Astrocyte of the spinal cord (primary cell): ENCODE results near the gene CA5A.
A peak's percentile ranks its signal among the peaks of the same experiment; 100 is the strongest.
"Not testable (repeated sequence)": the region's sequence is repeated elsewhere in the genome, so short reads cannot be mapped to it uniquely, and the experiment has no call there.

Experiments
- DNase-seq: peaks from one replicate; pipeline ENCODE4 v3.0.0; 2011; ENCODE audit warnings: low read depth, low spot score
- H3K4me3 ChIP-seq: 2 replicates; pipeline ENCODE4 v1.5.1; 2011; ENCODE audit warnings: low read depth, mild to moderate bottlenecking, low read length, moderate library complexity
- in situ Hi-C: cut with HindIII; loops from 2 replicates; pipeline ENCODE4 v1.10.0; 2017; ENCODE audit warnings: low sequenced_read_pairs
- TF ChIP-seq, protein P1 (sequence below): IDR thresholded peaks from 2 replicates; pipeline ENCODE4 v1.5.1; 2012; ENCODE audit warnings: low read depth, mild to moderate bottlenecking, low read length, inconsistent platforms

Gene CA5A

DNA sequence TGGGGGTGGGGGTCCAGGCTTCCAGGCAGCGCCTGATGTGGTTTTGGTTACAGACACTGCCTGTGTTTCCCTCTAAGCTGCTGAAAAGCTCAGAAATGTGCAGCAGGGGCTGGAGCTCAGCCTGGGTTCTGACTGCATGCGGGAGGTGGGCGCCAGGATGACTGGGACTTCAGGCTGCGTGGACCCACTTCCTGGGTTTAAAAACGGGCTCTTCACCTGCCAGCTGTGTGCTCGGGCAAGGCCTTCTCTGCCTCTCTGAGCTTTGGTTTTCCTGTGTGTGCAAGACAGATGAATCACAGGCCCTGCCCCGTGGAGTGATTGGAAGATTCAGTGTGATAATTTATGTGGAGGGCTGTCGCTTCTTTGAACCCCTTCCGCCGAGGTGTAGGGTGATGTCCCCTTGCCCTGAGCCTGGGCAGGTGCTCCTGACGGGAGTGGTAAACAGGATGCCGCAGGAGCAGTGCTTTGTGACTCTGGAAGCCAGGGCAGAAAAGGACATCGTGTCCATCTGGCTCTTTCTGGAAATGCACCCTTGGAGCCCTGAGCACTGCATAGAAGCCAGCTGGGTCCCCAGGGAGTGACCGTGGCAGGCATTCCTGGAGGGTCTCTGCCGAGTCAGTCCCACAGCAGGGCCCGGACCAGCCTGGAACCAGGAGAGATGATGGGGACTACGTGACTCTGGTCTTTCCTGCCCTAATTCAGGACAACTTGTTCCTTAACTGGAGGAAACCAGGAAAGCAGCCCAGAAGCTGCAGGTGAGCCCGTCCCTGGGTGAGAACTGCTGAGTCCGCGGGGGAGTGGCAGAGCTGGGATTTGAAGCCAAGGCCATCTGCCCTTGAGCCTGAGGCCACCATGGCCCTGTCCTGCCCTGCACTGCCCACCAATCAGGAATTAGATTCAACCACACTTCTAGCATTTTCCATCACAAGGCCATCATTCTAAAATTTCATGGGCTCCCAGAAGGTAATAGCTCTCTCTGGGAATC lies 38.5 kb downstream of the CA5A start:
- TF ChIP-seq, protein P1, sequence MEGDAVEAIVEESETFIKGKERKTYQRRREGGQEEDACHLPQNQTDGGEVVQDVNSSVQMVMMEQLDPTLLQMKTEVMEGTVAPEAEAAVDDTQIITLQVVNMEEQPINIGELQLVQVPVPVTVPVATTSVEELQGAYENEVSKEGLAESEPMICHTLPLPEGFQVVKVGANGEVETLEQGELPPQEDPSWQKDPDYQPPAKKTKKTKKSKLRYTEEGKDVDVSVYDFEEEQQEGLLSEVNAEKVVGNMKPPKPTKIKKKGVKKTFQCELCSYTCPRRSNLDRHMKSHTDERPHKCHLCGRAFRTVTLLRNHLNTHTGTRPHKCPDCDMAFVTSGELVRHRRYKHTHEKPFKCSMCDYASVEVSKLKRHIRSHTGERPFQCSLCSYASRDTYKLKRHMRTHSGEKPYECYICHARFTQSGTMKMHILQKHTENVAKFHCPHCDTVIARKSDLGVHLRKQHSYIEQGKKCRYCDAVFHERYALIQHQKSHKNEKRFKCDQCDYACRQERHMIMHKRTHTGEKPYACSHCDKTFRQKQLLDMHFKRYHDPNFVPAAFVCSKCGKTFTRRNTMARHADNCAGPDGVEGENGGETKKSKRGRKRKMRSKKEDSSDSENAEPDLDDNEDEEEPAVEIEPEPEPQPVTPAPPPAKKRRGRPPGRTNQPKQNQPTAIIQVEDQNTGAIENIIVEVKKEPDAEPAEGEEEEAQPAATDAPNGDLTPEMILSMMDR: no peak

DNA sequence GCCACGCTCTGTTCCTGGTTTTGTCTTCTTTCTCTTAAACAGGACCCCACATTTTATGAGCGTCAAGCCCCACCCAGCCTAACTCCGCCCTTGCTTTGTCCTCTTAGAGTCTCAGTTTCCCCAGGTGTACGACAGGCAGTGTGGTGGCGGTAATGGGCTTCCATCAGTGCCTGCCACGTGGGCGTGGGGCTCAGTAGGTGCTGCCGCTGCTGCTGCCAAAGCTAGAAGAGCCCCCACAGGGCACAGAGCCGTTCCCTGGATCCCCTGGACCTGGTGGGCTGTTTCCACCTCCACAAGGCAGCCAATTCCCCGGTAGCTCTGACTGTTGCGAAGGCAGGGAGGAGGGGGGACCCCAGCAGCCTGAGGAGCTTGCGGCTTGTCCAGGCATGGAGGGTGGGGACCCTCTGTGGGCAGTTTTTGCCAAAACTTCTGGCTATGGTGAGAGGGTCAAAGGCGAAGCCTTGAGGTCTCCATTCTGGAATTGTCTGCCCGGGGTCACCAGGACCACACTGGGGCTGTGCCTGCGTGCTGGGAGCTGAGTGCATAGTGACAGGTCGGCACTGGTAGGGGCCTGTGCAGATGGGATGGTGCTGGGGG lies 39.3 kb downstream of the CA5A start:
- DNase-seq, H3K4me3 ChIP-seq, in situ Hi-C loops: not testable (repeated sequence)

More for the DNA sequence above, 38.5 kb downstream of the CA5A start:
- in situ Hi-C loops: no loop called here
- no peak overlapping the region for H3K4me3 ChIP-seq
- no peak for DNase-seq

DNA sequence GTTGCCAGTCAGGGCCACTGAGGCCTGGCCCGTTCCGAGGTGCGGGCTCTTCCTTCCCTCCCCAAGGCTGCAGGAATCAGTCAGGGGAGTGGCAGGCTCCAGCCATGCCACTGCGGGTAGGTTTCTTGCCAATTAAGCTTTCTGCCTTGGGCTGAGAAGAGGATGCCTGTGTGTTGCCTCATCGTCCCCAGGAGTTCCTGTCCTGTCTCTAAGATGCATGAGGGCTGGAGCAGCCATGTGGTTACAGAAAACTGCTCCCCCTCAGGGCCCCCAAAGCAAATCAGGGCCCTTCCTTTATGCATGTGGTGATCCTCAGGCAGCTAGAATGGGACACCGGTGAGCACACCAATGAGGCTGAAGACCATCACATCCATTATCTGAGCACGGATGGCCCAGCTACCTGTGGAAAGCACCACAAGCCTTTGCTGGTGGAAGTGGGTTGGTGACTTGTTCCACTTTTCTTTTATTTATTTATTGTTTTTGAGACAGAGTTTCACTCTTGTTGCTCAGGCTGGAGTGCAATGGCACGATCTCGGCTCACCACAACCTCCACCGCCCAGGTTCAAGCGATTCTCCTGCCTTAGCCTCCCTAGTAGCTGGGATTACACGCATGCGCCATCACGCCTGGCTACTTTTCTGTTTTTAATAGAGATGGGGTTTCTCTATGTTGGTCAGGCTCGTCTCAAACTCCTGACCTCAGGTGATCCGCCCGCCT lies 40.0 kb downstream of the CA5A start:
- H3K4me3 ChIP-seq, in situ Hi-C loops: not testable (repeated sequence)

DNA sequence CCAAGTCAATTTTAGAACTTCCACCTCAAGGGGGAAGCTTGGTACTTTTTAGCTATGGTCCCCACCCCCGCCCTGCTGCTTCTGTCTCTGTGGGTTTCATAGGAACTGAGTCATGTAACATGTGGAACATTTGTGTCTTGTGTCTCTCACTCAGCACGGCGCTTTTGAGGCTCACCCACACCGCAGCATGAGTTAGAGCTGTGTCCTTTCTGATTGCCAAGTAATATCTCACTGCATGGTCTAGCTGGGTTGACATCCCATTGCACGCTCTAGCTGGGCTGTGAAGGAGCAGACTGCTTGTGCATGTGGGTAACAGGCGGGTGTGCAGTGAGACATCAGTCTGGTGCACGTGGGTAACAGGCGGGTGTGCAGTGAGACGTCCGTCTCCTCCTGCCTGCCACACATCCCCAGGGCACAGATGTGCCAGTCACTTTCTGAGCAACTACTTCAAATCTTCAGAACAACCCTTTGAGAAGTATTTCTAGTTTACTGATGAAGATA lies 40.6 kb downstream of the CA5A start:
- TF ChIP-seq, protein P1: no peak
- in situ Hi-C loops: no loop called here
- DNase-seq: peak; percentile 49
- H3K4me3 ChIP-seq: no peak overlapping the region

More for the DNA sequence above, 40.0 kb downstream of the CA5A start:
- DNase-seq: not testable (repeated sequence)

DNA sequence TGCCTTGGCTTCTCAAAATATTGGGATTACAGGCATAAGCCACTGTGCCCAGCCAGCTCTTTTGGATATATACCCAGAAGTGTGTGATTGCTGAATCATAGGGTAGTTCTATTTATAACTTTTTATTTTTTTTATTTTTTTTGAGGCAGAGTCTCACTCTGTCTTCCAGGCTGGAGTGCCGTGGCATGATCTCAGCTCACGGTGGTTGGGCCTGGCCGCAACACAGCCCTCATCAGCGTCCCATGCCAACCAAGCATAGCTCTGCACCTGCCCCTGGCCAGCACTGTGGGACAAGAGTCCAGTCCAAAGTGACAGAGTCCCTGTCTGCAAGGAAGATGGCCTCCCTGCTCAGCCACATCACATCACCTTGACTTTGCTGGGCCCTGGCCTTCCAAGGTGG lies 42.3 kb downstream of the CA5A start:
- DNase-seq, H3K4me3 ChIP-seq, in situ Hi-C loops: not testable (repeated sequence)

DNA sequence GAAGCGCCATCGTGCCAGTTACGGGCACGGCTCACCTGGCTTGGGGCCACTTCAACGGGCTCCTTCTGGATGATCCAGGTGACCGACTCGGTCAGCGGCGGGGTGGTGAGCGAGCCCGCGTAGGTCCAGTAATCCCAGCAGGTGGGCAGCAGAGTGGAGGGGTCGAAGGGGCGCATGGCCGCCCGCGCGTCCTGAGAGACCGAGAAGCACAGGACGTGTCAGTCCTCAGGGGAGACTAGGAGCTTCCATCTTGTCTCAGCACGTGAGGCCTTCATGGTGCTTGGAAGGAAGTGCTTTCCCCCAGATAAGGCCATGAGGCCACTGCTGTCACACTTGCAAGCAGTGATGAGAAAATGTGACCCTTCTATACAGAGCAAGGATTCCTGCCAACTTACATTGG lies 44.6 kb downstream of the CA5A start:
- no peak overlapping the region for H3K4me3 ChIP-seq
- in situ Hi-C loops: no loop called here
- TF ChIP-seq, protein P1: no peak
- no peak for DNase-seq

DNA sequence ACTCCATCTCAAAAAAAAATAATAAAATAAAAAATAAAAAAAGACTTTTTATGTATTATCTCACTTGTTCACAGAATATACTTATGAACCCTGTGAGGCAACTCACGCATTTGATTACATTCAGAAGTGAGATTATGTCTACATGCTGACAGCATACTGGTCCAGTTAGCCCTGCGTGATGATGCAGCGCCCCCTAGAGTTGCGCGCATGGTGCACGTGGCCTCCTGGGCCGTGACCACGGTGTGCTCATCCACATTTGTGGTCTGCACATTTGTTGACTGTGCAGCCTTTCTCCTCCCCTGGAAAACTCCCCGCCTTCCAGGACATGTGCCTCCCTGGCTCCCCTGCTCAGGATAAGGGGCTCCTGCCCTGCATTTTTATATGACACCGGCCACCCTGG lies 46.6 kb downstream of the CA5A start:
- H3K4me3 ChIP-seq, DNase-seq, in situ Hi-C loops: not testable (repeated sequence)

DNA sequence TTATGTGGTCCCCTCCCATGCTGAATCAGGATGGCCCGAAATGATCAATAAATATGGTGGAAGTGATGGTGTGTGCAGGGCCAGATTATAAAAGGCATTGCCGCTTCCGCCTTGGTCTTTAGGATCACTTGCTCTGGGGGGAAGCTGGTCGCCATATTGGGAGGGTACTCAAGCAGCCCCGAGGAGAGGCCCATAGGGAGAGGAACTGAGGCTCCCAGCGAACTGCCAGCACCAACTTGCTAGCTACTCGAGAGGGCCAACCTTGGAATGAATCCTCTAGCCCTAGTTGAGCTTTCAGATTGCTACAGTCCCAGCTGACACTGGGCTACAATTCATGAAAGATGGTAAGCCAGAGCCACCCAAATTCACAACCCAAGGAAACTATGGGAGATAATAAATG lies 48.0 kb downstream of the CA5A start:
- in situ Hi-C loops, DNase-seq, H3K4me3 ChIP-seq: not testable (repeated sequence)

DNA sequence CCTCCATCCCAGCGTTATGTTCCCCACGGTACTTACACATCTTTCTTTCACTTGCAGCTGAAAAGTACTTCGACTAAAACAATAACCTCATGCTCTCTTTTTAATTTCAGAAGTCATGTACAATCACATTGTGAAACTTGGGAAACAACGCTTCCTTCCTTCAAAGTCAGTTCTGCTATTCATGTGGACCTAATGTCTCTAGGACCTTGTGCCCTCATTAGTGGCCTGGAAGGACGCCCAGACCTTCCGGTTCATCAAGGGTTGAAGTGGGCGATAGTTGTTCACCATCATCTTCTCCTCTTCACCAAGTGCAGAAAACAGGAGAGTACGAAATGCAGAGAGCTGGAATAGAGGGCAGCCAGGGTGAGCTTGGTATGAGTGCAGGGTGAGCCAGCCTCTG lies 48.4 kb downstream of the CA5A start:
- H3K4me3 ChIP-seq, DNase-seq, in situ Hi-C loops: not testable (repeated sequence)

DNA sequence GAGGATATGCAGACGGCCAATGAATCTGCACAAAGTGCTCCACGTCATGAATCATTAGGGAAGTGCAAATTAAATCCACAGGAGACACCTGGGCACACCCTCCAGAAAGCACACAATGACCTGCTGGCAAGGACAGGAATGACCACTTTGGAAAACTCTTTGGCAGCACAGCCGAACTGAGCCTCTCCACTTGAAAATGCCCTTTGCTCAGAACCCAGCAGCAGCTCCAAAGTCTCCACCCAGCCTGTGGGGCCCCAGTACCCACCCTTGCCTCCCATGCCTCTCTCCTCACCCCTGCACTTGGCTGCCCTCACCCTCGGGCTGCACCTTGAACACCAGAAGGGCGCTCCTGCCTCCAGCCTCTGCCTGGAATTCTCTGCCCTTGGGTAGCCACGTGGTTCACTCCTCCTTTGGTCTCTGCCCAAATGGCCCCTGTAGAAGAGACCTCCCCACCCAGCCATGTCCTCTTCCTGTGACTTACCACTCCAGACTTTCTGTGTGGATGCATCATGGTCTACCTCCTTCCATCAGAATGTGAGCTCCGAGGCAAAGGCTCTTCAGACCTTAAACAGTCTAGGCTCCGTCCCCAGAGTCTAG lies 50.9 kb downstream of the CA5A start:
- DNase-seq, H3K4me3 ChIP-seq, in situ Hi-C loops: not testable (repeated sequence)
